HG02588 (cell line): Measurements from ENCODE around the gene GRK4.
A peak's percentile ranks its signal among the peaks of the same experiment; 100 is the strongest.
"Not testable (repeated sequence)": the region's sequence is repeated elsewhere in the genome, so short reads cannot be mapped to it uniquely, and the experiment has no call there.

Experiments used
- ATAC-seq: cut with Tn5 transposase; IDR thresholded peaks from one replicate; pipeline ENCODE4 v1.9.1; 2021; ENCODE audit warnings: mild to moderate bottlenecking, moderate library complexity; ENCODE audit not compliant: unreplicated experiment

GRK4 gene

GRCh38 chr4:2930758-2931511 lies 32.4 kb upstream of the GRK4 start:
- ATAC-seq = no peak

- peak; percentile 28 for ATAC-seq
Measured at GRCh38 chr4:2931512-2932301, 31.7 kb upstream of the GRK4 start.

GRCh38 chr4:2932321-2932950 lies 30.9 kb upstream of the GRK4 start:
- ATAC-seq = no peak

GRCh38 chr4:2932951-2933565 lies 30.3 kb upstream of the GRK4 start:
- ATAC-seq = no peak

GRCh38 chr4:2933566-2934076 lies 29.8 kb upstream of the GRK4 start:
- ATAC-seq = no peak

- ATAC-seq = no peak
Measured at GRCh38 chr4:2934077-2934812, 29.1 kb upstream of the GRK4 start.

GRCh38 chr4:2934813-2935761 lies 28.3 kb upstream of the GRK4 start:
- ATAC-seq = peak; percentile 45

GRCh38 chr4:2935762-2936743 lies 27.3 kb upstream of the GRK4 start:
- ATAC-seq = no peak

GRCh38 chr4:2936773-2937145 lies 26.6 kb upstream of the GRK4 start:
- ATAC-seq = peak; percentile 26

GRCh38 chr4:2937146-2937857 lies 26.1 kb upstream of the GRK4 start:
- ATAC-seq = no peak

GRCh38 chr4:2937986-2938385 lies 25.4 kb upstream of the GRK4 start:
- no peak for ATAC-seq

GRCh38 chr4:2938411-2938810 lies 25.0 kb upstream of the GRK4 start:
- not testable (repeated sequence) for ATAC-seq

- ATAC-seq = no peak
Measured at GRCh38 chr4:2938906-2939305, 24.5 kb upstream of the GRK4 start.

- no peak for ATAC-seq
Measured at GRCh38 chr4:2939383-2940243, 23.8 kb upstream of the GRK4 start.

GRCh38 chr4:2940267-2941137 lies 22.9 kb upstream of the GRK4 start:
- ATAC-seq = no peak
